Measurements from ENCODE around the gene ZC3H6. TPM values are rescaled to one million over a fixed set of nuclear protein-coding genes. Genes with fewer than 3 reads are reported as not detected.
A peak's percentile ranks its signal among the peaks of the same experiment; 100 is the strongest.

ZC3H6 gene
- total and polyA plus RNA-seq, 2 of the 13 experiments (the other 11 are each of a cell fraction or from before 2014, with no cell fraction given) = 0.71 to 0.93 TPM

- Histone ChIP-seq H3K79me2 (ENCODE audit: insufficient read depth, low read length) (no peaks in the 10 kb centered on the region), H3K27me3 (ENCODE audit: control insufficient read depth in 1 of 2, insufficient read depth in 2 of 2, low read length in 2 of 2) (no peaks in the 10 kb centered on the region), H4K20me1 (ENCODE audit: insufficient read depth, low read length) (no peaks in the 10 kb centered on the region), H3K36me3 (replicated peaks in 1 of 2; ENCODE audit: control insufficient read depth in 1 of 2, insufficient read depth in 2 of 2, low read length in 2 of 2) (no peaks in the 10 kb centered on the region), H3K4me2 (ENCODE audit: low read depth, low read length) (no peak overlapping the region), H3K9me3 (ENCODE audit: low read length) (no peaks in the 10 kb centered on the region), H3K4me3 (replicated peaks in 1 of 3; ENCODE audit: insufficient read depth in 1 of 3, low read depth in 2 of 3, low read length in 3 of 3) (no peak overlapping the region), H3K27ac (ENCODE audit: extremely low read length, insufficient read depth, low read length) (no peak overlapping the region), H3K9ac (ENCODE audit: insufficient read depth, low read depth, low read length) (no peak overlapping the region), H3K4me1 (ENCODE audit: insufficient read depth, low read length) (0 out of 2 replicates have a peak, but pooled peaks cover 6% of the 10 kb centered on the region), H2AFZ (ENCODE audit: low read length) (no peak overlapping the region)
- ATAC-seq (no peak), FAIRE-seq (no peak), DNase-seq (ENCODE audit: low spot score) (peak; percentile 24)
- in situ Hi-C loops (cut with HindIII; ENCODE audit: extremely low pct_ligation_motif_present, low pct_unique_long_range_greater_than_20kb) = no loop called here
- TF ChIP-seq AGO1 (IDR thresholded peaks at IDR 0.05; ENCODE audit: low read depth, low read length, poor library complexity, severe bottlenecking) (no peak), SRSF4 (IDR thresholded peaks at IDR 0.05; ENCODE audit: low read depth, low read length, poor library complexity, severe bottlenecking) (no peak), ZNF329 (CRISPR knock-in tag; IDR thresholded peaks at IDR 0.05; ENCODE audit: low read depth) (no peak), JUND (CRISPR knock-in tag; IDR thresholded peaks at IDR 0.05) (no peak), PHF20 (CRISPR knock-in tag; IDR thresholded peaks at IDR 0.05) (no peak), TBX3 (IDR thresholded peaks at IDR 0.05; ENCODE audit: borderline replicate concordance) (no peak), ZFP91 (CRISPR knock-in tag; IDR thresholded peaks at IDR 0.05; ENCODE audit: borderline replicate concordance) (no peak), SP5 (CRISPR knock-in tag; IDR thresholded peaks at IDR 0.05; ENCODE audit: borderline replicate concordance, low read depth) (no peak), RAD21 (CRISPR knock-in tag; IDR thresholded peaks at IDR 0.05) (no peak), ZNF33B (CRISPR knock-in tag; IDR thresholded peaks at IDR 0.05) (no peak), ZFX (CRISPR knock-in tag; IDR thresholded peaks at IDR 0.05; ENCODE audit: low read depth) (no peak), CTCF (CRISPR knock-in tag; IDR thresholded peaks at IDR 0.05) (no peak), ZMAT3 (CRISPR knock-in tag; conservative IDR thresholded peaks at IDR 0.05) (no peak), NR1H2 (CRISPR knock-in tag; IDR thresholded peaks at IDR 0.05; ENCODE audit: borderline replicate concordance, low read depth) (no peak), U2AF1 (optimal IDR thresholded peaks at IDR 0.05; ENCODE audit: low read depth, low read length) (no peak)
- TF ChIP-seq, protein P1, sequence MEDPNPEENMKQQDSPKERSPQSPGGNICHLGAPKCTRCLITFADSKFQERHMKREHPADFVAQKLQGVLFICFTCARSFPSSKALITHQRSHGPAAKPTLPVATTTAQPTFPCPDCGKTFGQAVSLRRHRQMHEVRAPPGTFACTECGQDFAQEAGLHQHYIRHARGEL (CRISPR knock-in tag; IDR thresholded peaks at IDR 0.05) = no peak
- no TSS peak for BruUV-seq (replicated peaks)
- CTCF ChIA-PET (ENCODE audit: low intra/inter-chr PET ratio, low total read pairs) = no interaction called here
- intact Hi-C loops (cut with micrococcal nuclease; ENCODE audit: unreplicated experiment) = no loop called here
- POLR2A ChIA-PET = no interaction called here
Observed at GRCh38 chr2:112301171-112301584, 25.8 kb downstream of the ZC3H6 start.
